NCI-H748 (cell line): ENCODE data around the gene ALOX15B.

Experiments
- DNase-seq: peaks from one replicate; lab custom pipeline; 2025; ENCODE audit not compliant: unreplicated experiment; lab: John Stamatoyannopoulos, UW

ALOX15B gene, protein sequence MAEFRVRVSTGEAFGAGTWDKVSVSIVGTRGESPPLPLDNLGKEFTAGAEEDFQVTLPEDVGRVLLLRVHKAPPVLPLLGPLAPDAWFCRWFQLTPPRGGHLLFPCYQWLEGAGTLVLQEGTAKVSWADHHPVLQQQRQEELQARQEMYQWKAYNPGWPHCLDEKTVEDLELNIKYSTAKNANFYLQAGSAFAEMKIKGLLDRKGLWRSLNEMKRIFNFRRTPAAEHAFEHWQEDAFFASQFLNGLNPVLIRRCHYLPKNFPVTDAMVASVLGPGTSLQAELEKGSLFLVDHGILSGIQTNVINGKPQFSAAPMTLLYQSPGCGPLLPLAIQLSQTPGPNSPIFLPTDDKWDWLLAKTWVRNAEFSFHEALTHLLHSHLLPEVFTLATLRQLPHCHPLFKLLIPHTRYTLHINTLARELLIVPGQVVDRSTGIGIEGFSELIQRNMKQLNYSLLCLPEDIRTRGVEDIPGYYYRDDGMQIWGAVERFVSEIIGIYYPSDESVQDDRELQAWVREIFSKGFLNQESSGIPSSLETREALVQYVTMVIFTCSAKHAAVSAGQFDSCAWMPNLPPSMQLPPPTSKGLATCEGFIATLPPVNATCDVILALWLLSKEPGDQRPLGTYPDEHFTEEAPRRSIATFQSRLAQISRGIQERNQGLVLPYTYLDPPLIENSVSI

GRCh38 chr17:8038954-8039610 lies at the start of gene ALOX15B:
TSS of gene ALOX15B (plus strand) at chr17:8039059. CDS start at chr17:8039156, 97 bp downstream.
- DNase-seq = no peak

- DNase-seq = peak; percentile 89
Observed at GRCh38 chr17:7989781-7990655, 48.8 kb upstream of the ALOX15B start.

DNA sequence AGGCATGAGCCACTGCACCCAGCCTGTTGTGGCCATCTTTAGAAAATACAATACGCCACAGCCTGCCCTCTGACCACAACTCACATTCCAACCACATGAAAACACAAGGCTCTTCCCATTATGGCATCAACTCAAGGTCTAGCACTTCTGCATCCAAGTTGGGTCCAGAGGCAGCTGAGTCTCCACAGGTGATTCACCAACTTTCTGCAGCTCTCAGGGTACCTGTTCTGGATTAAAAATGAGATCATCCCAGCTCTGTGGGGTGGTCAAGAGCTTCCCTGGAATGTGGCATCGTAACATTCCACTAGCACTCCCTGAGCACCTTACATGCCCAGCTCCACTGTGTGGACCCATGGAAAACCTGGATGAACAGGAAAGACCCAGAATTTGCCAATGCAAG lies 46.3 kb upstream of the ALOX15B start:
- DNase-seq = no peak

- no peak for DNase-seq
Observed at GRCh38 chr17:7992924-7993323, 45.9 kb upstream of the ALOX15B start.

GRCh38 chr17:7993972-7994589 lies 44.8 kb upstream of the ALOX15B start:
- no peak for DNase-seq

DNA sequence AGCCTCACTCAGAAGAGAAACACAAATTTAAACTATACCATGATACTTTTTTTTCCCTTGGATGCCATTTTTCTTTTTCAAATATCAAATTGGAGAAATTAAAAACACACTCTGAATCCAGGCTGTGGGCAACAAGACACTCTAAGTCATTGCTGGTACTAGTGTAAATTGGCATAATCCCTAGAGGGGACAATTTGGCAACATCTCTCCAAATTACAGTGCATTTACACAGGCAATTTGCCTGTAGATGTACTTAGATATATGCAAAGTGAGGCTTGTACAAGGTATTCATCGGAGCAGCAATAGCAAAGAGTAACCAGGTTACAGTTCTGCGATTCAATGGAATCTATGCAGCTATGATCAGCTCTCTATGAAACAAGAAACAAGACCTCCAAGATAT lies 43.1 kb upstream of the ALOX15B start:
- no peak for DNase-seq

GRCh38 chr17:7997186-7997585 lies 41.7 kb upstream of the ALOX15B start:
- DNase-seq = peak; percentile 50

DNA sequence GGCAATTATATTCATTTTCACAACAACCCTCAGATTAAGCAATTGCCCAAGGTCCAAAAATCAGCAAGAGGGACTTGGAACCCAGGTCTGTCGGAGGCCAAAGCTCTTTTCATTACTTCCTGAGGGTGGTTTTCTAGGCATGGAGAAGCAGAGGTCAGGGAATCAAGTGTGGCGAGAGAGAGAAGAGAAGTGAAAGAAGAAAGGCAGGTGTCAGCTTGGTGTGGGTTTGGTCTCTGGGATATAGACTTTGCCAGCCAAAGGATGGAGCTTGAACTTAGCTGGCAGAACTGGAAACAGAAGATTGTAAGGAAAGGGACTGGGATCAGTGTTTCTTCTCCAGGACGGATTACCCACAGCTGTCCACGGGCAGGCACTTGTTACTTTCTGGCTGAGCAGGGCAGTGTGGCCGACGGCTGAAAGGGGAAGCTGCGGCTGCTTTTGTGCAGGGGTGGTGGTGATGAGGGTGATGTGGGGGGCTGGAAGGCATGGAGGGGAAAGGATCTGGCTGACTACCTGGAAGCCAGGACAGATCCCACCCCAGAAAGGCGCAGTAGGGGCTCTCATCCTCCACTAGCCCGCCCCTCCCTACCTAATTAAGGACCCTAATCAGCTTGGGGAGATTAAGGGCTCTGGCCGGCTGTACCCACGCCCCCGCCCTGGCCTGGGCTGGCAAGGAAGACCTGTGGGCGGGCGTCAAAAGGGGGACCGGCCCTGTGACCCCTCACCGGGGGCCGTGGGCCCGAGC lies 36.7 kb upstream of the ALOX15B start, which contains the start of gene GUCY2D:
GUCY2D (plus strand) TSS at position 640 of the 745 bp plus-strand sequence. CDS start 433 bp downstream, outside the sequence.
- no peak for DNase-seq

- no peak for DNase-seq
Observed at GRCh38 chr17:8002721-8003593, 35.9 kb upstream of the ALOX15B start.

DNA sequence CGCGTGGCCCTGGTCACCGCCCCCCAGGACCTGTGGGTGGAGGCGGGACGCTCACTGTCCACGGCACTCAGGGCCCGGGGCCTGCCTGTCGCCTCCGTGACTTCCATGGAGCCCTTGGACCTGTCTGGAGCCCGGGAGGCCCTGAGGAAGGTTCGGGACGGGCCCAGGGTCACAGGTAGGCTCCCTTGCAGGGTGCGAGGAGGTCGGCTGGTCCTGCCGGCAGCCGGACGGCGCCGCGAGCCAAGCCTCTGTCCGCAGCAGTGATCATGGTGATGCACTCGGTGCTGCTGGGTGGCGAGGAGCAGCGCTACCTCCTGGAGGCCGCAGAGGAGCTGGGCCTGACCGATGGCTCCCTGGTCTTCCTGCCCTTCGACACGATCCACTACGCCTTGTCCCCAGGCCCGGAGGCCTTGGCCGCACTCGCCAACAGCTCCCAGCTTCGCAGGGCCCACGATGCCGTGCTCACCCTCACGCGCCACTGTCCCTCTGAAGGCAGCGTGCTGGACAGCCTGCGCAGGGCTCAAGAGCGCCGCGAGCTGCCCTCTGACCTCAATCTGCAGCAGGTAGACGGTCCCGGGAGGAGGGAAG lies 35.2 kb upstream of the ALOX15B start:
- DNase-seq = no peak

GRCh38 chr17:8004899-8005298 lies 34.0 kb upstream of the ALOX15B start:
- DNase-seq = no peak

DNA sequence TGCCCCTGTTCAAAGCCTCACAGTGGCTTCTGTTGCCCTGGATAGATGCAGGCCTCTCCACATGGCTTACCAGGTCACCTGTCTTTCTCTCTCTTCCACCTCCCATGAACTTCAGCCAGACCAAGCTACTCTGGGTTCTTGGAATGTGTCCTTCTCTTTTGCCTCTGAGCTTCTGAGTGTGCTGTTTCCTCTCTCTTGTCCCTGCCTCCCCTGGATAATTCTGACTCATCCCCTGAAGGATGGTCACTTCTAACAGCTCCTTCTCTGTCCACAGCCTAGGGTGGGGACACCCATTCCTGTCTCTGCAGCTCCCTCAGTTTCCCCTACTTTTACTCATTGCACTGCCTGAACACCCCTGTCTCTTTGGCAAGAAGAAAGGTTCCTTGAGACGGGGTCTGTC lies 33.5 kb upstream of the ALOX15B start:
- no peak for DNase-seq

DNA sequence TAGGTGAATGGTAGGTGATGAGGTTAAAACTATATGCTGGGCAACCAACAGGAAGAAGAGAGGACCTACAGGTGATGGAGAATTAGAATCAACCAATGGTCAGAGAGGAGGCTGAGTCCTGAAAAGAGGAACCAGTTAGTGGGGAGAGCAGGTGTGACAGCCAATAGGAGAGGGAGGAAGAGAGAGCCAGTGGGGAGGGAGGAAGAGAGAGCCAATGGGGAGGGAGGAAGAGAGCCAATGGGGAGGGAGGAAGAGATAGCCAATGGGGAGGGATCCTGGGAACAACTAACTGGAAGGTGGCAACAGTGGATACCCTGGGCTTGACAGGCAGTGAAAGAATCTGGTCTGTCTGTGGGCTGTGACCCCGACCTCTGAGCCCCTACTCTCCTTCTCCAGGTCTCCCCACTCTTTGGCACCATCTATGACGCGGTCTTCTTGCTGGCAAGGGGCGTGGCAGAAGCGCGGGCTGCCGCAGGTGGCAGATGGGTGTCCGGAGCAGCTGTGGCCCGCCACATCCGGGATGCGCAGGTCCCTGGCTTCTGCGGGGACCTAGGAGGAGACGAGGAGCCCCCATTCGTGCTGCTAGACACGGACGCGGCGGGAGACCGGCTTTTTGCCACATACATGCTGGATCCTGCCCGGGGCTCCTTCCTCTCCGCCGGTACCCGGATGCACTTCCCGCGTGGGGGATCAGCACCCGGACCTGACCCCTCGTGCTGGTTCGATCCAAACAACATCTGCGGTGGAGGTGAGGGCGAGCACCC lies 32.7 kb upstream of the ALOX15B start:
- peak; percentile 59 for DNase-seq

DNA sequence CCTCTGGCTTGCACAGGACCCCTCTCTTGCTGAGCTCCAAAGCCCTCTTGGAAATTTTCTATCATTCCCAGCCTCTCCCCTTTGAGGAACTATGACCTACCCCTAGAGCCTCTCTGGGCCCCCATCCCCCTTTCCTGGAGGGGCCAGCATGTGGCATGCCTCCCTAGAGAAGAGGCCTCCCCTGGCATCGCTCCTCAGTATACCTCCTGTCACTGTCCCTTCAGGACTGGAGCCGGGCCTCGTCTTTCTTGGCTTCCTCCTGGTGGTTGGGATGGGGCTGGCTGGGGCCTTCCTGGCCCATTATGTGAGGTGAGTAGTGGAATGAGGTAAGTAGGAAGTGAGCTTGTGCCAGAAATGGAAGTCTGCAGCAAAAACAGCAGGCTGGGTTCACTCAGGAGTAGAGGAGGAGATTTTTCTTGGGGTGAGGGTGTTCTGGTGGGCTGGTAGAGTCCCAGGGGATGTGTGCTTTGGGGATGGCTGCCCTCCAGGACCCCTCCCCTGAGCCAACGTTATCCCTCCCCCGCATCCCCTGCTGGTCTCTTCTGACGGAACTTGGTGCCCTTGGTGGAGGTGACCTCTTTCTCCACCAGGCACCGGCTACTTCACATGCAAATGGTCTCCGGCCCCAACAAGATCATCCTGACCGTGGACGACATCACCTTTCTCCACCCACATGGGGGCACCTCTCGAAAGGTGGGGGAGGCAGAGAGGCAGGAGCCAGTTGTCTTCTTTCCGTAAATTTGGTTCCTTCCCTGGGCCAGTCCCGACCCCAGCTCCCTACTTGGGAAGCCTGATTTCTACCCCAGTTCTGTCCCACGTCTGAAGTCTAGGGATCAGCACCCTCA lies 31.8 kb upstream of the ALOX15B start:
- DNase-seq = no peak

GRCh38 chr17:8007836-8008235 lies 31.0 kb upstream of the ALOX15B start:
- DNase-seq = no peak

GRCh38 chr17:8012045-8012580 lies 26.7 kb upstream of the ALOX15B start:
- DNase-seq = no peak
